GM21529 (cell line): ENCODE measurements around the gene CHRNA9.
A peak's percentile ranks its signal among the peaks of the same experiment; 100 is the strongest.

Source experiments
- ATAC-seq: cut with Tn5 transposase; IDR thresholded peaks from one replicate; pipeline ENCODE4 v1.9.1; 2021; ENCODE audit not compliant: unreplicated experiment

Gene CHRNA9

DNA sequence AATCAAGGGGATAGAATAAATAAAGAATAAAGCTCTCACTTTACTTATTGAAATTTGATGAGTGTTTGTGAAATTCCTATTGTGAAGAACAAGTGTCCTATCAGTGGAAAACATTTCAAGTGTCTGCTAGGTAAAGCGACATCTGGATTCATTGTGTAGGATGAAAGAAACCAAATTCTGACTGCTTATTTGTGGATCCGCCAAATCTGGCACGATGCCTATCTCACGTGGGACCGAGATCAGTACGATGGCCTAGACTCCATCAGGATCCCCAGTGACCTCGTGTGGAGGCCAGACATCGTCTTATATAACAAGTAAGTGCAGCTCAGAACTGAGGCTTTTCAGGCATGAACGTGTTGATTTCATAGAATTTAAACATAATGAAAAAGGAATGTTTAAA lies 1.9 kb downstream of the CHRNA9 start:
- no peak for ATAC-seq

DNA sequence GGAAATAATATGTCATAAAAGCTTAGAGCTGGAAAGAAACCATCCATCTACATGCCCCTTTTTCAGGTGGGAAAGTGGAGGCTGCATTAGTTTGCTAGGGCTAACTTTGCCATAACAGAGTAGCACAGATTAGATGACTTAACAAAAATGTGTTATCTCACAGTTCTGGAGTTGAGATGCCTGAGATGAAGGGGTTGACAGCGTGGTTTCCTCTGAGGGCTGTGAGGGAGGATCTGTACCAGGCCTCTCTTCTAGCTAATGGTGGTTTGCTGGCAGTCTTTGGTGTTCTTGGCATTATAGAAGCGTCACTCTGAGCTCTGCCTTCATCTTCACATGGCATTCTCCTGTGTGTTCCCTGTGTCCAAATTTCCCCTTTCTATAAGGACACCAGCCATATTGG lies 2.4 kb downstream of the CHRNA9 start:
- no peak for ATAC-seq

DNA sequence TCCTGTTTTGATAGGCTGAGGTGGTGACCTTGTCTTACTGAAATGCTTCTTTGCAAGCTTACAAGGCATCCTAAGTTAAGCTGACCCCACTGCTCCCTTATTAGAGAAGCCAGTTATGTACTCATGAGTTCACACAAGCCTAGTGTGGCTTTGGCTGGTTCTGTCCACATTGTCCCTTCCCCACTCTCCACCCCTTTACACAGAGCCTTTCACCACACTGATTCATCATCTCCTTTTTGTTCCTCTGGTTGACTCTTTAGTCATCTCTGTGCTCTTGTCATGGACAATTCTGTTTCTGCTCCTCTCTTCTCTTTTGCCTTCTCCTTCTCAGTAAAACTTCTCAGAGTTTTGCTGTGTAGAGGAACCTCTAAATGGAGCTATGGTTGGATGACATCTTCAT lies 4.9 kb downstream of the CHRNA9 start:
- ATAC-seq: no peak

DNA sequence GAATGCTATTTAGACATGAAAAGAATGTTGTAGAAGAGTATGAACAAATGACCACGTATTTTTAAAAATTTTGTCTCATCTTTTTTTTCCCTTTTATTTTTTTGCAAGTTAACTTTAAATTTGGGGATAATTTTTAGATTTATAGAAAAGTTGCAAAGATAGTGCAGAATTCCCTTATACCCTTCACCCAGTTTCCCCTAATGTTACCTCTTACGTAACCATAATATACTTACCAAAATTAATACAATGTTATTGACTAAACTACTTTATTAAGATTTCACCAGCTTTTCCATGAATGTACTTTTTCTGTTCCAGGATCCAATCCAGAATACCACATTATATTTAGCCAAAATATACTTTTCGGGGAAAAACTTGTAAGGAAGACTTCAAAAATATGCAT lies 12.3 kb downstream of the CHRNA9 start:
- no peak for ATAC-seq

DNA sequence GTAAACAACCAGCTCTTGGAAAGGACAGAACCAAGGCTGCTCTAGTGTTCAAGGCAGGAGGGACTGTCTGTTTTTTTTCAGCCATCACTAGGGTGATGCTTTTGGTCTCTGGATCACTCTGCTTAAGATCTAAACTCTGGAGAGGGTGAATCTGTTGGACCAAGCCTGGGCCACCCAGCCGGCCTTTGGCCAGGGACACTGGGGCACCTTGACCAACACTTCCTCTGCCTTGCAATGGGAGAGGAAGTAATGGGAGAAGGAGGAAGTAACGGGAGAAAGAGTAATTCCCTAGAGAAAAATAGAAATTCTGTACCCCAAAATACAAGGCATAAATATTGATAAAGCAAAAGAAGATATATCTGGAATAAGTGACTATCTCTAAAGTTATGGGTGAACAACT lies 12.9 kb downstream of the CHRNA9 start:
- ATAC-seq: no peak

DNA sequence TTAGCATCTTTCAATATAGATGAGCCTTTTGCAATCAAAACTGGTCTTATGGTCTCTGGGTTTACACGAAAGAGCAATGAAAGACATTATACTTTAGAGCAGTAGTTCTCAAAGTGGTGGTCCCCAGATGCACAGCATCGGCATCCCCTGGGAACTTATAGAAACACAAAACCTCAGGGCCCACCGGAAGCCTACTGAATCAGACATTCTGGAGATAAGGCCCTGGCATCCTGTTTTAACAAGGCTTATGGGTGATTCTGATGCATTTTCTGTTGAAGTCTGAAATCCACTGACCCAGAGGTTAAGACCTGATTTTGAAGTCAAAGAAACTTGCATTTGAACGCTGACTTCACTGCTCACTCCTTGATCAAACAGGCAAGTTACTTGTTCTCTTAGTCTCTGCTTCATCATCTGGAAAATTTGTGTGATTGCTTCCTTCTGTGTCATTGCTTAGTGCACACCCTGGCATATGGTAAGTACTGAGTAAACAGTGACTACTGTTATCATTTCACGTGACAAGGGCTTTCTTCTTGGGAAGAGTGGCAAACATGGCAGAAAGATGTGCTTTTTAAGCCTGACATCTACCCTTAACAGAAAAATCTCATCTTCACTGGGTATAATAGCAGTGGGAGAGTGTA lies 14.5 kb downstream of the CHRNA9 start:
- no peak for ATAC-seq

DNA sequence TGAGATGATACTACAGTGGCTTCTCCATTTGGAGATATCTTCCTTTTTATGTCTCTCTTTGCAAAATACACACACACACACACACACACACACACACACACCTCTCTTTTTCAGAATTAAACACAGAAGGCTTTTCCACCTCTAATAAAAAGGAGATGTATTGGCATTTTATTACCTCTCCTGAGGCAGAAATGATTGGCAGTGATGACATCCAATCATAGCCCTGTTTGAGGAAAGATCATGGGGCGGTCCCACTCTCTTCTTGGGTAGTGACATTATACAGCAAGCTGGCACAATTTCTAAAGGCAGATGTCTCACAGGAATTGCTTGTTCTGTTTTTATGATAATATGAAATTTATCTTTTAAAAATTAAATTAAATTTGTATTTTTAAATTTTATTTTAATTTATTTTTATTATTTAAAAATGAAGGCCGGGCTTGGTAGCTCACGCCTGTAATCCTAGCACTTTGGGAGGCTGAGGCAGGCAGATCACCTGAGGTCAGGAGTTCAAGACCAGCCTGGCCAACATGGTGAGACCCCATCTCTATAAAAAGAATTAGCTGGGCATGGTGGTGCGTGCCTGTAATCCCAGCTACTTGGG lies 15.6 kb downstream of the CHRNA9 start:
- ATAC-seq: no peak

DNA sequence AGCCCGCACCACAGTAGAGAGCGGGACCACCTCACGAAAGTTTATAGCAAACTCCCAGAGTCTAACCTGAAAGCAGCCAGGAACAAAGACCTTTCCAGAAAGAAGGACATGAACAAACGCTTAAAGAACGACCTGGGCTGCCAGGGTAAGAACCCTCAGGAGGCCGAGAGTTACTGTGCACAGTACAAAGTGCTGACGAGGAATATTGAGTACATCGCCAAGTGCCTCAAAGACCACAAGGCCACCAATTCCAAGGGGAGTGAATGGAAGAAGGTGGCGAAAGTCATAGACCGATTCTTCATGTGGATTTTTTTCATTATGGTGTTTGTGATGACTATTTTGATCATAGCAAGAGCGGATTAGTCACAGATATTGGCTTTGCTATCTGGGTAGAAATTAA lies 19.0 kb downstream of the CHRNA9 start:
- no peak for ATAC-seq

DNA sequence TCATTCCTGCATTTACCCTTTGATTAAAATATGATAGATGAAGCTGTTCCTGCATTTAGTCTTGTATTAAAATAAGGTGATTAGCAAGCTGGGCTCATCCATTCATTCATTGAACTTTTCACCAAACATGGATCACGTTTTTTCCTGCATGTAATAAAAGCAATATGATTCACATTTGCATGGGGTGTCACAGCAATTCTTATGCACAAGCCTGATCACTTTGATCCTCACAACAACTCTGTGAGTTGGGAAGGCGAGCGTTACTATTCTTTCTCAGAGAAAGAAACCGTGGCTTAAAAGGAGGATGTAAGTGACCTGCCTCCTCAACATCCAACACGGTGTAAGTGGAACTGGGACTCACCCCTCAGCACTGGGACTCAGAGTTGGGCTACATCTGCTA lies 20.0 kb downstream of the CHRNA9 start:
- no peak for ATAC-seq

DNA sequence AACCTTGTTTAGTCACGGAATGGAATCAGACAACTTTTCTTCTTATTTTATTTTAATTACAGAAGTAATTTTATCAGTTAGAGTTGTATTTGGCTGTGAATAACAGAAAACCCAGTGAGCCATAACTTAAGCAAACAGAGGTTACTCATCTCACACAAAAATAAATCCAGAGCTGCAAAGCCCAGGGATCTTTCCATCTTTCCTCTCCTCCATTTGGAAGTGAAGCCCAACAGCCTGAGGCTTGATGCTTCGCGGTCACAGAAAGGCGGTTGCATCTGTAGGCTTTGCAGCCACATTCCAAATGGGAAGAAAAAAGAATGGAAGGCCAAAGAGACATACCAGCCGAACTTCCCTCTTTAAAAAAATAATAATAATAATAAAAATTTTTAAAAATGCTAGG lies 22.6 kb downstream of the CHRNA9 start:
- no peak for ATAC-seq

DNA sequence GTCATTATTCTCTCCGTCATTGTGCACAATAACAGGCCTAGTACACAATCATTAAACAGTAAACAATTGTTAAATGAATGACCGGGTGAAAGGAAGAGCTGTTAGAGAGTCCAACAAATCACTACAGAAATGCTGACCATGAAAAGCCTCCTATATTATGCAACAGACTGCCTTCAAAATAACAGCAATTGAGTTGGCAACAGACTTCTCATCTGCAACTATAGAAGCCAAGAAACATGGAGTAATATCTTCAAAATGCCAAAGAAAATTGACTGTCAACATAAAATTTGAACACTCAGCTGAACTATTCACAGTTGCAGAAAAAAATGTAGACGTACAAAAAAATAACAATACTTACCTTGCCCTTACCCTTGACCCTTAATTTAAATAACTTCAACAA lies 26.2 kb downstream of the CHRNA9 start:
- no peak for ATAC-seq

DNA sequence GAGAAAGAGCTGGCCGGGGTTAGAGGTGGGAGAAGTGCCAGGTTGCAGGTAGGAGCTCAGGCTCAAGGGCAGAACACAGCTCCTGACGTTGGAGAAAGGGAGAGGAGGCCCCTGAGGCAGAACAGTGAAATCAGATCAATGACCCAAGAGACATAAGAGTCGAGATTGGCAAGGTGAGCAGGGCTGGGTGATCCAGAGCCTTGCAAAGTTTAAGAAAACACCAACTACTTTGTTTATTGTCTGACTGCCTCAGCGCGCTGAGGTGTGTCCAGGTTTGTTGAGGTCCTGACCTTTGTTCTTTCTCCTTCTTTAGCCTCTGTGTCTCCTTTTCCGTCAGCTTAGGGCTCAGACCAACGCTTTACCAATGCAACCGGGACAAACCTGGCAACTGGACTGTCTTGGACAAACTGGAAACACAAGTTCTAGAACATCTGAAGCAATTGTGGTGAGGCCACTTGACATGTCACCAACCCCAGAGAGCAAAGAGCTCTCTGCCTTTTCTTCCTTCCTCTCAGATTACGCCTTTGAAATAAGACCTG lies 28.3 kb downstream of the CHRNA9 start:
- no peak for ATAC-seq

DNA sequence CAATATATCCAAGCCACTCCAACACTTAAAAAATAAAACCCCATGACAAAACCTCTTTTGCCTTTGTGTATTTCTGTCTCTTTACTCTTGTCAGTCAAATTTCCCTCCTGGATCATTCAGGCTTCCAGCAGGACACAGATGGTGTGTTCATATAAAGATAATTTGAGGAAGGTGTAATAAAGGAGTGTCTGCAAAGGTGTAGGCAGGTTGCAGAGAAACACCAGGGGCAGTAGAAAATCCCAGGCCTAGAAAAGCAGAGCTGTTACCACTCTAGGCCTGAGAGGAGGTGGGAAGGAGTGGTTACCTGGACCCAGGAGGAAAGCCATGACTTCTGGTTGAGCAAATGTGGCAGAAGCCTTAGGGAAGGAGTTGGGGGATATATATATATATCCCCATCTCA lies 28.8 kb downstream of the CHRNA9 start:
- no peak for ATAC-seq

DNA sequence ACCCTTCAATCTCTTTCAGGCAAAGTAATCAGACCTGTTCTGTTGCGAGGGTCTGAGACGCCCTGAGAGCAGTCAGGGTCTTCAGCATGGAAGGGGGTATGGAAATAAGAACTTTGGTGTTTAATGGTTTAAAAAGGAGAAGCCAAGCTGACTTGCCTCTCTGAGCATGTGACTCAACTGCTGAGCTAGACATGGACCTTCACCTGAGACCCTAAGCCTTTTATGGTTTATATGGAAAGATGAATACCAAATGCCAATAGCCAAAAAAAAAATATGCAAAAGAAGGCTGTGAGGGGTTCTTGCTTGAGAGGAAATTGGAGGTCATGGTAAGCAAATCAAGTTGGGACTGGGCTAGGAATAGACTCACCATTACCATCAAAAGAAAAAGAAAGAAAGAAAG lies 30.6 kb downstream of the CHRNA9 start:
- no peak for ATAC-seq

DNA sequence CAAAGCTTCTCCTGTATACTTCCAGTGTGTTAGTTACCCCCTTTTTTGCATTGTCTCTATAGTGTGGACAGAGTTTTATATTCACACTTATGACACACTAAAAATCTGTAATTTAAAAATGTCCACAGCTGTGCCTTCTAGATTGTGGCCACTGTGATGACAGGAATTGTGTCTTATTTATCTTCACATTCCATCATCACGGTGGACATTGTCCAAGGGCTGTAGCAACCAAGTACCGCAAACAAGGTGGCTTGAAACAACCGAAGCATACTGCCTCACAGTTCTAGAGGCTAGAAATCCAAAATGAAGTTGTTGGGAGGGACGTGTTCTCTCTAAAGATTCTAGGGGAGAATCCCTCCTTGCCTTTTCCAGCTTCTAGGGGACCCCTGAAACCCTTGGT lies 32.3 kb downstream of the CHRNA9 start:
- no peak for ATAC-seq

DNA sequence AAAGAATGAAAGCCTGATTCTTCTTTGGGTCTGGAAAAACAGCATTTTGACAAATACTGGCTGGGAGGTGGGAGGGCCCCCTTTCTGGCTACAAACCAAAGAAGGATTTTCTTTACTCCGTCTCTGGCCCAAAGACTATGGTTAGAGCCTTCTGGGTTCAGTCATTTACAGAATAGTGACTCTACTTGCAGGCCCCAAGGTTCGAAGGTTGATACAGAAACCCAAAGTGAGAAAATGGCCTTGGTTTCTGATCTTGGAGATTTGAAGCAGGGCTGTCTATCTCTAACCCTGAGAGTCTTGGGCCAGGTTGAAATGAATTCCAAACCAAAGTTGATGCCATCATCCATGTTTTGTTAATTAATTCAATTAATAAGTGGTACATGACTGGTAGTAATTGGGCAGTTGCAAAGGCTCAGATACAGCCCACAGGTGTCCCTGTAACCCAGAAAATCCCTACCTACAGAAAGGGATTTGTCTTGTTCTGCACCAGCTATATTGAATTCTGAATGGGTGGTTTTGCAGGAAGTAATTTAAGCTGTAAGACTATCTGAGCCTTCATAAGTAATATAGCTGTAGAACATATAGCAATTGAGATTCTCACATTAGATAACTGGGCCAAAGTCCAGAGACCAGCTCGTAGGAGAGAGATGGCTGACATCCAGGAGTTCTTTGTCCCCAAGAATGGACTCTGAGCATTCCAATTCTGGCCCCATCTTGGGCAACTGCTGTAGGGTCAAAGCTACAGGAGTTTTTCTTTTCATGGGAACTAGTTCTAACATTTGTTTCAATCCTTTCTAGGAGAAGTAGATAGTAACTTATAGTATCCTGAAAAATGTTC lies 34.5 kb downstream of the CHRNA9 start:
- ATAC-seq: peak; percentile 65

DNA sequence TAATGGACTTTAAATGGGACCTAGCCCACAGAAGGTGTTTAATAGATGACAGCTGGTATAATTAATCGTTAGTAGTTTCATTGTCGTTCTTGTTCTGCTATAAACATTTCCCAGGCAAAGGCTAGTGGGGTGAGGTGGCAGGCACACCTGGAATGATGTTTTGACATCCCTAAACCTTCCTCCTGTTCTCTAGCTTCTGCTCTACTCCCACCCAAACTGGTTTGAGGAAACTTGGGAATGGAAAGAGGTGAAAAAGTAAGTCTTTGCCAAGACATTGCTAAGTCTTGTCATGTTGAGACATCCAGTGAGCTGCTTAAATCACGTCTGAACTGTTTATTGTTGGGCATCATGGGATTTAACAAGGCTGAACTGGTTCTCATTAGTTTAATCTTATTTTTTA lies 37.5 kb downstream of the CHRNA9 start:
- no peak for ATAC-seq

DNA sequence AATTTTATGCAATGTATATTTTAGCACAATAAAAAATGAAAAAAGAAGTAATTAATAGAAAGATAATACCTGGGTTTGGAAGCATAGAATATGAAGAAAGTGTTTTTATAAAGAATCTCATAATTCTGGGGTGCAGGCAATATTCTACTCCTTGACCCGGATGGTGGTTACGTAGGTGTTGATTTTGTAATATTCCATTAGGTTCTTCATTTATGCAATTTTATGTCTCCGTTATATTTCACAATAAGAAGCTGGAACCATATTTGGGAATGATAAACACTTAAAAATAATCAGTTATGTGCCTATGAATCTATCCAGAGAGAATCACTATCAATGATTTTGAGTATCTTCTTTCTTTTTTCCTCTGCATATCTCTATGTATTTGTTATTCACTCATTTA lies 38.5 kb downstream of the CHRNA9 start:
- ATAC-seq: no peak

DNA sequence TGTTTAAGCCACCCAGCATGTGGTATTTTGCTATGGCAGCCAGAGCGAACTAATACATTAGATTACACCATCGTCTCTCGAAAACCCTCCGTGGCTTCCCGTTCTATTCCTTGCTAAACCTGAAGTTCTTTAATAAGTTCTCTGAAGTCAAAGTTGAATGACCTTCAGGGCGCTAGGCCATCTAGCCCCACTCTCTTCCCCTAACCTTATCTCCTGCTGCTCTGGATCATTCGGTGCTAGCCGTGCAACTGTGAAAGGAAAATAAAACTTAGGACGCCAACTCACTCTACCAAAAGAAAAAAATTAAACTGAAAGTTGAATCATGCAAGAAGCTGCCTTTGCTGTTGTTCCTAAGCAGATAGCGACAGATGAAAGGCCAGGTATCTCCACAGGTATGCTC lies 40.0 kb downstream of the CHRNA9 start:
- ATAC-seq: no peak

DNA sequence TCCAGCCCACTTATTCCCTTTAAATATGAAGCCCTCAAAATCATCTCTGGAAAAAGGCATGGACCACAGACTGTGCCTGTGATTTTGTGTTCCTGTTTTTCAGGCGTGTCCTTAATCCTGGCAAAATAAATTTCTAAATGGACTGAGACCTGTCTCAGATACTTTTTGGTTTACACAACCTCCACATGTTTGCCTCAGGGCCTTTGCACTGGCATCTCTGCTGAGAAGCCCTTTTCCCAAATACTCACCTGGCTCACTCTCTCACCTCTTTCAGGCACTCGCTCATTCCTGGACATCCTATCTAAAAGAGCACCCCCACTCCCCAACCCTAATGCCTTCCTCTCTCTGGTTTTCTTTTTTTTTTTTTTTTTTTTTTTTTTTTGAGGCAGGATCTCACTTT lies 40.5 kb downstream of the CHRNA9 start:
- no peak for ATAC-seq

DNA sequence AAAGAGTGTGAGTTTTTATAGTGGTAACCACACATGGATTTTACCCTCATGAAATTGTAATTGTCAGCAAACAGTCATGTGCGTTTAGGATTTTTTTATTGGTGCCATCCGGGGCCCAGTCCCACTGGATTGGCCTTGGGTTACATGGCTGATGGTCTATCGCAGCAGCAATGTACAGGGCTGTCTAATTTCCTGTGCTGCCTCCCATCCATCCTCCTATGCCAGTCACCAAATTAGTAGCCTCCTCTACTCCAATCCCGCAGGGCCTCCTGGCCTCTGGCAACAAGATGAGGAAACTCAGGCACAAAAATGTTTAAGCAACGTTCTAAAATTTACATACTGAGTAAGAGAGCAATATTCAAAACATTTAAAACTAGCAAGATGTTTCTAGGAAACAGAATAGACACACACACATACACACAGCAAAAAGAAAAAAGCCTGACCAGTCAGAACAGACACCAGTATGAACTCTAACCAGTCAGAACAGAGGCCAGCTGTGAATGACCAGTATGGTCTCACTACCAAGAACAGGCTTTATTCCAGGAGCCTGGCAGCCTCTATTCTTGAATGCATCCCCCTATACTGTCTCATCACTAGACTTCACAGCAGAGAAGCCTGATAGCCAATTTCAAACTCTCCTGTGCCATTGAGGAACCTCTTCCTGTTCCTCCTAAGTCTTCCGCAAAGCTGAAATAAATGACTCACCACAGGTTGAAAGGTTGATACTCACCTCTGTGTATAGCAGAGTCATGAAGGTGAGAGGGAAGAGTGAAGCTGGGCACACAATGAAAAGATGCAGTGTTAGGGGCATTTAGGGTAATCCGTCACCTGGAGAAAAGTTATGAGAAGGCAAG lies 42.6 kb downstream of the CHRNA9 start:
- no peak for ATAC-seq
